OCI-LY7 (cell line): ENCODE results near the gene SYNGAP1. TPM values are rescaled to one million over a fixed set of nuclear protein-coding genes. Genes with fewer than 3 reads are reported as not detected.
A peak's percentile ranks its signal among the peaks of the same experiment; 100 is the strongest.

Source experiments
- BruUV-seq: library from RNA; stranded (reverse); fragments of 400-500 nt; replicated peaks from 2 replicates; lab custom pipeline; 2021; lab: Mats Ljungman, UMichigan
- CTCF ChIA-PET: fragments of 300-600 bp; sonication (Branson Sonifier 250); formaldehyde crosslinking; loops from one replicate; lab custom pipeline; 2022; ENCODE audit warnings: antibody characterized with exemption; ENCODE audit not compliant: unreplicated experiment; lab: Charles Lee
- POLR2A ChIA-PET: fragments of 300-600 bp; sonication (Branson Sonifier 250); formaldehyde crosslinking; loops from one replicate; lab custom pipeline; 2022; ENCODE audit warnings: antibody characterized with exemption; lab: Charles Lee
- DNase-seq: peaks from one replicate; pipeline ENCODE4 v3.0.0-alpha.2; 2015; ENCODE audit warnings: low spot score
- H2AFZ ChIP-seq: fragments of 200-600 bp; sonication (generic), shearing (Covaris generic); 2 replicates; pipeline ENCODE4 v1.6.1; 2014; ENCODE audit warnings: mild to moderate bottlenecking, antibody characterized with exemption, low read length, moderate library complexity
- H3K27ac ChIP-seq: fragments of 200-600 bp; sonication (generic); 2 replicates; pipeline ENCODE4 v1.5.1; 2014; ENCODE audit warnings: mixed run types, low read depth, mild to moderate bottlenecking, moderate library complexity, low read length, inconsistent platforms; ENCODE audit not compliant: poor library complexity, severe bottlenecking
- H3K36me3 ChIP-seq: fragments of 200-600 bp; sonication (generic); 2 replicates; pipeline ENCODE4 v1.6.1; 2014; ENCODE audit warnings: mild to moderate bottlenecking, antibody characterized with exemption, low read length, moderate library complexity, mixed read lengths; ENCODE audit not compliant: insufficient read depth
- H3K4me1 ChIP-seq: fragments of 200-600 bp; sonication (generic); 2 replicates; pipeline ENCODE4 v1.5.1; 2014; ENCODE audit warnings: mild to moderate bottlenecking, low read length; ENCODE audit not compliant: insufficient read depth, poor library complexity, severe bottlenecking
- H3K4me2 ChIP-seq: fragments of 200-600 bp; sonication (generic); 2 replicates; pipeline ENCODE4 v1.6.1; 2014; ENCODE audit warnings: mild to moderate bottlenecking, low read length
- H3K4me3 ChIP-seq: fragments of 200-600 bp; sonication (generic); 2 replicates; pipeline ENCODE4 v1.5.1; 2014; ENCODE audit warnings: mild to moderate bottlenecking, low read depth, low read length; ENCODE audit not compliant: poor library complexity, severe bottlenecking
- H3K79me2 ChIP-seq: fragments of 200-600 bp; sonication (generic); 2 replicates; pipeline ENCODE4 v1.6.1; 2016; ENCODE audit warnings: low read depth, mild to moderate bottlenecking, low read length, moderate library complexity, mixed read lengths; ENCODE audit not compliant: insufficient read depth
- H3K9me2 ChIP-seq: fragments of 200-600 bp; sonication (generic); 2 replicates; pipeline ENCODE4 v1.6.1; 2016; ENCODE audit warnings: mild to moderate bottlenecking, low read length, mixed read lengths; ENCODE audit not compliant: insufficient read depth
- H3K9me3 ChIP-seq: fragments of 200-600 bp; sonication (generic); 2 replicates; pipeline ENCODE4 v1.6.1; 2014; ENCODE audit warnings: mild to moderate bottlenecking, mixed run types, low read length, mixed read lengths
- H4K20me1 ChIP-seq: fragments of 200-600 bp; sonication (generic); 2 replicates; pipeline ENCODE4 v1.6.1; 2014; ENCODE audit warnings: mild to moderate bottlenecking, antibody characterized with exemption, low read length, moderate library complexity, mixed read lengths; ENCODE audit not compliant: insufficient read depth
- CTCF ChIP-seq: fragments of 200-600 bp; sonication (generic); conservative IDR thresholded peaks from 2 replicates; pipeline ENCODE4 v1.5.1; 2014; ENCODE audit warnings: mild to moderate bottlenecking, antibody characterized with exemption, low read length, moderate library complexity, mixed read lengths
- EZH2phosphoT487 ChIP-seq: fragments of 200-600 bp; sonication (generic); IDR thresholded peaks from 2 replicates; pipeline ENCODE4 v1.6.1; 2018; ENCODE audit warnings: low read depth, borderline replicate concordance, mild to moderate bottlenecking, mixed run types, antibody characterized with exemption, low read length, moderate library complexity, mixed read lengths
- intact Hi-C: fragments of 100-400 bp; cut with micrococcal nuclease; formaldehyde crosslinking; loops from one replicate; pipeline ENCODE4 v1.10.0; 2022; ENCODE audit not compliant: unreplicated experiment
- total RNA-seq, 2 experiments: library from RNA; depleted of rRNA in 1 of 2; stranded (reverse); fragments of >200 nt in 1 of 2; shearing (Covaris generic) in 1 of 2; gene quantifications; 2 replicates each; pipeline ENCODE4 v1.2.3, GENCODE V29; 2014 to 2022

SYNGAP1 gene
- total RNA-seq, 2 experiments from 2014 or later = 5.6 to 30.7 TPM

GRCh38 chr6:33417128-33417902 is 2.5 kb upstream of the SYNGAP1 start:
- H3K4me3 ChIP-seq = peak overlapping the region; percentile 77
- H3K27ac ChIP-seq = peak overlapping the region; percentile 52
- H3K36me3 ChIP-seq = peaks cover 40% of the 10 kb centered on the region
- peak overlapping the region; percentile 35; the same call in 1 of the 2 replicates for H2AFZ ChIP-seq
- no peaks in the 10 kb centered on the region for H3K9me2 ChIP-seq
- H4K20me1 ChIP-seq = peaks cover 6% of the 10 kb centered on the region; the same call in 1 of the 2 replicates
- H3K4me2 ChIP-seq = peak overlapping the region; percentile 98
- no peaks in the 10 kb centered on the region for H3K9me3 ChIP-seq
- intact Hi-C loops = loop anchor here (10.0 kb wide), 1 partner anchor 213 kb away; the partner anchor contains the start of genes HSD17B8, RING1, RXRB and SLC39A7
- no peak for DNase-seq
- peaks cover 21% of the 10 kb centered on the region; the same call in 1 of the 2 replicates for H3K79me2 ChIP-seq
- TF ChIP-seq EZH2phosphoT487 (no peak), CTCF (no peak)
- H3K4me1 ChIP-seq = peaks cover 58% of the 10 kb centered on the region
- ChIA-PET POLR2A (interaction anchor here (0.6 to 1.6 kb wide), 2 partner anchors 12 to 85 kb away, joined by 3 to 4 read pairs; no protein-coding TSS in a partner anchor), CTCF (no interaction called here)
- no TSS peak for BruUV-seq

- H3K4me3 ChIP-seq = peak within 1 kb of the TSS; percentile 77
- H2AFZ ChIP-seq = peak within 1 kb of the TSS; percentile 71; the same call in 1 of the 2 replicates
- H3K79me2 ChIP-seq = peaks cover 21% of the 10 kb centered on the region; the same call in 1 of the 2 replicates
- DNase-seq = peak; percentile 100
- peak within 1 kb of the TSS; percentile 76 for H3K27ac ChIP-seq
- H3K4me1 ChIP-seq = peaks cover 56% of the 10 kb centered on the region
- peaks cover 34% of the 10 kb centered on the region for H3K36me3 ChIP-seq
- H4K20me1 ChIP-seq = peaks cover 6% of the 10 kb centered on the region; the same call in 1 of the 2 replicates
- ChIA-PET POLR2A (interaction anchor here (0.6 to 1.6 kb wide), 6 partner anchors 11 to 141 kb away, joined by 3 to 4 read pairs (median 4); partner anchors contain the start of genes B3GALT4 and ZBTB22), CTCF (interaction anchor here (0.6 to 1.4 kb wide), 3 partner anchors 13 to 100 kb away, joined by 3 to 4 read pairs (median 3); partner anchors contain the start of gene ZBTB22)
- TF ChIP-seq EZH2phosphoT487 (no peak), CTCF (peak; percentile 80)
- no TSS peak for BruUV-seq
- peak within 1 kb of the TSS; percentile 98 for H3K4me2 ChIP-seq
- intact Hi-C loops = loop anchor here (1.0 to 10.0 kb wide), 4 partner anchors 13 to 213 kb away; partner anchors contain the start of genes HSD17B8, KIFC1, RING1 and RXRB
- H3K9me2 ChIP-seq = no peaks in the 10 kb centered on the region
- H3K9me3 ChIP-seq = no peaks in the 10 kb centered on the region
Observed at GRCh38 chr6:33417903-33418689, 1.8 kb upstream of the SYNGAP1 start, which contains the start of gene CUTA. Gene CUTA (minus strand): TSS chr6:33418107. CDS start chr6:33418000, 107 bp downstream.
